Spleen (tissue), 7 donors: Measurements from ENCODE around the gene VTI1B.

Experiments used
- POLR2A ChIP-seq, 3 donors: fragments of 450-650 bp; IDR thresholded peaks; one replicate each; pipeline ENCODE4 v1.5.1; 2017; ENCODE audit warnings: antibody characterized with exemption in 3 of 3, mild to moderate bottlenecking in 1 of 3
- POLR2AphosphoS5 ChIP-seq, 3 donors: sonication (generic); formaldehyde crosslinking; IDR thresholded peaks; one replicate each; pipeline ENCODE4 v1.5.1; 2017; ENCODE audit warnings: antibody characterized with exemption in 3 of 3
- TF ChIP-seq, protein P1 (sequence below), 11 experiments: fragments of 200-600 bp in 7 of 11; fragments of 450-650 bp in 4 of 11; sonication (generic) in 4 of 11; IDR thresholded peaks in 8 of 11; conservative IDR thresholded peaks in 3 of 11; 1 replicate in 7 of 11; 2 replicates in 4 of 11; pipeline versions ENCODE4 v1.4.0 to v1.8.0; 2016 to 2021; ENCODE audit warnings: antibody characterized with exemption in 11 of 11, inconsistent platforms in 4 of 11, mild to moderate bottlenecking in 1 of 11
- donor health status: DM: no; HTN: no; CAD: no; lungs with moderate emphysema.
- donor health status: DM: no; HTN: no; CAD: no.
- donor health status: DM: no; HTN: no; CAD: no.

GRCh38 chr14:67680121-67680602 lies 5.7 kb upstream of the VTI1B start:
- TF ChIP-seq, protein P1, sequence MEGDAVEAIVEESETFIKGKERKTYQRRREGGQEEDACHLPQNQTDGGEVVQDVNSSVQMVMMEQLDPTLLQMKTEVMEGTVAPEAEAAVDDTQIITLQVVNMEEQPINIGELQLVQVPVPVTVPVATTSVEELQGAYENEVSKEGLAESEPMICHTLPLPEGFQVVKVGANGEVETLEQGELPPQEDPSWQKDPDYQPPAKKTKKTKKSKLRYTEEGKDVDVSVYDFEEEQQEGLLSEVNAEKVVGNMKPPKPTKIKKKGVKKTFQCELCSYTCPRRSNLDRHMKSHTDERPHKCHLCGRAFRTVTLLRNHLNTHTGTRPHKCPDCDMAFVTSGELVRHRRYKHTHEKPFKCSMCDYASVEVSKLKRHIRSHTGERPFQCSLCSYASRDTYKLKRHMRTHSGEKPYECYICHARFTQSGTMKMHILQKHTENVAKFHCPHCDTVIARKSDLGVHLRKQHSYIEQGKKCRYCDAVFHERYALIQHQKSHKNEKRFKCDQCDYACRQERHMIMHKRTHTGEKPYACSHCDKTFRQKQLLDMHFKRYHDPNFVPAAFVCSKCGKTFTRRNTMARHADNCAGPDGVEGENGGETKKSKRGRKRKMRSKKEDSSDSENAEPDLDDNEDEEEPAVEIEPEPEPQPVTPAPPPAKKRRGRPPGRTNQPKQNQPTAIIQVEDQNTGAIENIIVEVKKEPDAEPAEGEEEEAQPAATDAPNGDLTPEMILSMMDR (IDR thresholded peaks at IDR 0.05 in 8 of 11, conservative IDR thresholded peaks at IDR 0.05 in 3 of 11), result no peak
- TF ChIP-seq POLR2A (IDR thresholded peaks at IDR 0.05), result no peak
- no peak for TF ChIP-seq POLR2AphosphoS5 (IDR thresholded peaks at IDR 0.05)
